Endothelial cell of umbilical vein (primary cell): Measurements from ENCODE around the gene CDKN1C. TPM values are rescaled to one million over a fixed set of nuclear protein-coding genes. Genes with fewer than 3 reads are reported as not detected.

Experiments used
- BruUV-seq: library from RNA; stranded (reverse); fragments of 400-500 nt; replicated peaks from 2 replicates; lab custom pipeline; 2021; lab: Mats Ljungman, UMichigan
- CTCF ChIA-PET: fragments of 300-600, 350-600 bp; sonication (Branson Sonifier 250); formaldehyde crosslinking; loops from one replicate; lab custom pipeline; 2021; ENCODE audit warnings: antibody characterized with exemption, inconsistent platforms; lab: Charles Lee
- POLR2A ChIA-PET: fragments of 300-600, 350-600 bp; sonication (Branson Sonifier 250); formaldehyde crosslinking; loops from one replicate; lab custom pipeline; 2021; ENCODE audit warnings: antibody characterized with exemption, inconsistent platforms; lab: Charles Lee
- DNase-seq: peaks from one replicate; pipeline ENCODE4 v3.0.0-alpha.2; 2011; ENCODE audit warnings: low read depth, low spot score
- FAIRE-seq: peaks from 2 replicates; lab custom pipeline; 2011; peaks lifted over from hg19 to GRCh38; lab: Jason Lieb, UNC
- H2AFZ ChIP-seq: 2 replicates; pipeline ENCODE4 v1.6.0; 2012; ENCODE audit warnings: low read depth, low read length, control low read depth, inconsistent platforms
- H3K27ac ChIP-seq: 2 replicates; pipeline ENCODE4 v1.5.1; 2011; ENCODE audit warnings: low read depth, mild to moderate bottlenecking, control low read depth, low read length, moderate library complexity; ENCODE audit not compliant: insufficient read depth
- H3K27me3 ChIP-seq, 2 experiments: 2 replicates each; pipeline versions ENCODE4 v1.6.0 to v1.6.1; 2011; ENCODE audit warnings: low read length in 2 of 2, mixed read lengths in 1 of 2; ENCODE audit not compliant: control insufficient read depth in 2 of 2, insufficient read depth in 2 of 2
- H3K36me3 ChIP-seq, 2 experiments: 2 replicates in 1 of 2; 3 replicates in 1 of 2; pipeline ENCODE4 v1.5.1; 2011; ENCODE audit warnings: low read length in 2 of 2, mild to moderate bottlenecking in 1 of 2, moderate library complexity in 1 of 2; ENCODE audit not compliant: control insufficient read depth in 2 of 2, insufficient read depth in 2 of 2; ENCODE audit errors: extremely low read depth in 1 of 2
- H3K4me1 ChIP-seq: 3 replicates; pipeline ENCODE4 v1.5.1; 2011; ENCODE audit warnings: mild to moderate bottlenecking, low read length; ENCODE audit not compliant: control insufficient read depth, insufficient read depth; ENCODE audit errors: extremely low read depth
- H3K4me2 ChIP-seq: 2 replicates; pipeline ENCODE4 v1.6.1; 2011; ENCODE audit warnings: low read length, control low read depth, mixed read lengths; ENCODE audit not compliant: insufficient read depth
- H3K4me3 ChIP-seq, 3 experiments: fragments of 200-600 bp in 1 of 3; sonication (generic), shearing (Covaris generic) in 1 of 3; replicated peaks in 1 of 3; 2 replicates each; pipeline ENCODE4 v1.5.1; 2011 to 2016; ENCODE audit warnings: control low read depth in 3 of 3, low read length in 3 of 3, mild to moderate bottlenecking in 2 of 3, inconsistent platforms in 1 of 3, low read depth in 1 of 3, moderate library complexity in 1 of 3; ENCODE audit not compliant: insufficient read depth in 1 of 3
- H3K79me2 ChIP-seq: 2 replicates; pipeline ENCODE4 v1.6.0; 2012; ENCODE audit warnings: low read length, inconsistent platforms; ENCODE audit not compliant: control insufficient read depth, insufficient read depth
- H3K9ac ChIP-seq: replicated peaks from 2 replicates; pipeline ENCODE3; 2011; ENCODE audit warnings: low read length, control low read depth; ENCODE audit not compliant: insufficient read depth; ENCODE audit errors: extremely low read depth
- H3K9me1 ChIP-seq: replicated peaks from 3 replicates; pipeline ENCODE4 v1.6.0; 2011; ENCODE audit warnings: mild to moderate bottlenecking, low read length; ENCODE audit not compliant: control insufficient read depth, insufficient read depth; ENCODE audit errors: extremely low read depth
- H3K9me3 ChIP-seq: replicated peaks from 2 replicates; pipeline ENCODE4 v1.5.1; 2012; ENCODE audit warnings: low read length, inconsistent platforms; ENCODE audit not compliant: control insufficient read depth, insufficient read depth
- H4K20me1 ChIP-seq: replicated peaks from 2 replicates; pipeline ENCODE3; 2011; ENCODE audit warnings: mild to moderate bottlenecking, low read length; ENCODE audit not compliant: control insufficient read depth, insufficient read depth; ENCODE audit errors: extremely low read depth
- EZH2 ChIP-seq: IDR thresholded peaks from 2 replicates; pipeline ENCODE4 v1.6.1; 2012; ENCODE audit warnings: borderline replicate concordance, low read depth, mild to moderate bottlenecking, moderate library complexity, low read length, inconsistent platforms; ENCODE audit not compliant: severe bottlenecking
- FOS ChIP-seq: IDR thresholded peaks from 2 replicates; pipeline ENCODE4 v1.6.1; 2011; ENCODE audit warnings: mild to moderate bottlenecking, low read length, moderate library complexity, borderline replicate concordance; ENCODE audit not compliant: insufficient read depth
- GATA2 ChIP-seq: IDR thresholded peaks from 2 replicates; pipeline ENCODE4 v1.7.0; 2011; ENCODE audit warnings: low read depth, mild to moderate bottlenecking, moderate library complexity, mixed read lengths, low read length; ENCODE audit not compliant: insufficient read length, insufficient read depth
- JUN ChIP-seq: IDR thresholded peaks from 2 replicates; pipeline ENCODE4 v1.6.1; 2011; ENCODE audit warnings: borderline replicate concordance, low read depth; ENCODE audit not compliant: insufficient read length, insufficient read depth
- MYC ChIP-seq: IDR thresholded peaks from one replicate; pipeline ENCODE4 v1.6.1; 2011; ENCODE audit warnings: mild to moderate bottlenecking, low read depth, low read length
- POLR2A ChIP-seq: IDR thresholded peaks from 2 replicates; pipeline ENCODE4 v1.6.1; 2012; ENCODE audit warnings: low read depth, mild to moderate bottlenecking, control low read depth, low read length
- POLR2AphosphoS5 ChIP-seq: IDR thresholded peaks from 2 replicates; pipeline ENCODE4 v1.6.1; 2012; ENCODE audit warnings: low read depth, mild to moderate bottlenecking, control low read depth, low read length, moderate library complexity; ENCODE audit not compliant: insufficient read depth
- dilution Hi-C: fragments of 300-500 bp; cut with MboI; formaldehyde crosslinking; loops from one replicate; pipeline ENCODE4 v1.15.0; 2019; ENCODE audit warnings: low sequenced_read_pairs; ENCODE audit not compliant: extremely low pct_ligation_motif_present
- intact Hi-C: fragments of 100-400 bp; cut with micrococcal nuclease; formaldehyde crosslinking; loops from one replicate; pipeline ENCODE4 v1.10.0; 2022
- polyA plus RNA-seq, 4 experiments: library from polyadenylated mRNA; depleted of rRNA in 3 of 4; stranded (reverse) in 3 of 4; unstranded in 1 of 4; fragments of >200 nt; gene quantifications; 2 replicates each; pipeline versions ENCODE4 v1.2.1 to v1.2.3, GENCODE V29; 2011 to 2012; ENCODE audit warnings: missing spikeins in 1 of 4
- total RNA-seq: library from RNA; stranded (reverse); gene quantifications from 2 replicates; pipeline ENCODE4 v1.2.3, GENCODE V29; 2021
- TF ChIP-seq, protein P1 (sequence below), 2 donors: IDR thresholded peaks; 1 replicate in 1 of 2; 2 replicates in 1 of 2; pipeline ENCODE4 v1.5.1; 2011; ENCODE audit warnings: low read length in 2 of 2, mild to moderate bottlenecking in 2 of 2, moderate library complexity in 2 of 2, control low read depth in 1 of 2, inconsistent platforms in 1 of 2, low read depth in 1 of 2; ENCODE audit not compliant: insufficient read depth in 1 of 2; ENCODE audit errors: extremely low read depth in 1 of 2
- TF ChIP-seq, protein P2 (sequence below): IDR thresholded peaks from 2 replicates; pipeline ENCODE4 v1.6.1; 2011; ENCODE audit not compliant: insufficient read depth, insufficient read length

CDKN1C gene
- total and polyA plus RNA-seq, 2 donors (not counting 3 experiments of a cell fraction or from before 2014, with no cell fraction given), result 4.1 to 9.0 TPM

DNA sequence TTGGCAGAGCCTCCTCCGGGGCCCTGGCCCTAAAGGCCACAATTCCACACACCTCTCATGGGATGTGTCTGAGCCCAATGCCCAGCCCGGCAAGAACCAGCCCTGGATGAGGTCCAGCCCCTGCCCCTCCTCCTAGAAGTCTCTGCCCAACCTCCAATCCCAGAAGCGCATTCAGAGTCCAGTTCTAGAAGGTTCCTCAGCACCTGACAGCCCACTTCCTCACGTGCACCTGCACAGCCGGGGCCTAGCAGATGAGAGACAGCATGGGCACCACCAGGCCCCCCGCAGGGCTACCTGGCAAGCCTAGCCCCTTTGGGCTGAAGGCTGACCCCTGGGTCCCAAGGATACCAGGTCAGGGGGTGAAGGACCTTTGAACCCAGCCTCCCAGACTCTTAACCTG lies 11.5 kb upstream of the CDKN1C start:
- no peaks in the 10 kb centered on the region for H3K9me1 ChIP-seq
- no peaks in the 10 kb centered on the region for H3K79me2 ChIP-seq
- H3K27ac ChIP-seq, result no peak overlapping the region
- TF ChIP-seq, protein P1, sequence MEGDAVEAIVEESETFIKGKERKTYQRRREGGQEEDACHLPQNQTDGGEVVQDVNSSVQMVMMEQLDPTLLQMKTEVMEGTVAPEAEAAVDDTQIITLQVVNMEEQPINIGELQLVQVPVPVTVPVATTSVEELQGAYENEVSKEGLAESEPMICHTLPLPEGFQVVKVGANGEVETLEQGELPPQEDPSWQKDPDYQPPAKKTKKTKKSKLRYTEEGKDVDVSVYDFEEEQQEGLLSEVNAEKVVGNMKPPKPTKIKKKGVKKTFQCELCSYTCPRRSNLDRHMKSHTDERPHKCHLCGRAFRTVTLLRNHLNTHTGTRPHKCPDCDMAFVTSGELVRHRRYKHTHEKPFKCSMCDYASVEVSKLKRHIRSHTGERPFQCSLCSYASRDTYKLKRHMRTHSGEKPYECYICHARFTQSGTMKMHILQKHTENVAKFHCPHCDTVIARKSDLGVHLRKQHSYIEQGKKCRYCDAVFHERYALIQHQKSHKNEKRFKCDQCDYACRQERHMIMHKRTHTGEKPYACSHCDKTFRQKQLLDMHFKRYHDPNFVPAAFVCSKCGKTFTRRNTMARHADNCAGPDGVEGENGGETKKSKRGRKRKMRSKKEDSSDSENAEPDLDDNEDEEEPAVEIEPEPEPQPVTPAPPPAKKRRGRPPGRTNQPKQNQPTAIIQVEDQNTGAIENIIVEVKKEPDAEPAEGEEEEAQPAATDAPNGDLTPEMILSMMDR (IDR thresholded peaks at IDR 0.05; ENCODE audit: extremely low read depth in 1 of 2, insufficient read depth in 1 of 2, low read depth in 1 of 2, low read length in 2 of 2), result no peak
- TF ChIP-seq MYC (no peak), JUN (no peak), POLR2A (no peak), GATA2 (no peak), FOS (no peak), POLR2AphosphoS5 (no peak), EZH2 (no peak)
- TF ChIP-seq, protein P2, sequence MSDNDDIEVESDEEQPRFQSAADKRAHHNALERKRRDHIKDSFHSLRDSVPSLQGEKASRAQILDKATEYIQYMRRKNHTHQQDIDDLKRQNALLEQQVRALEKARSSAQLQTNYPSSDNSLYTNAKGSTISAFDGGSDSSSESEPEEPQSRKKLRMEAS, result no peak
- no peak overlapping the region for H3K4me2 ChIP-seq
- dilution Hi-C loops, result no loop called here
- no peaks in the 10 kb centered on the region for H4K20me1 ChIP-seq
- DNase-seq, result no peak
- H3K36me3 ChIP-seq, result no peaks in the 10 kb centered on the region
- no peak for FAIRE-seq
- intact Hi-C loops, result no loop called here
- no peaks in the 10 kb centered on the region for H3K27me3 ChIP-seq
- H3K9ac ChIP-seq, result no peak overlapping the region
- H3K4me1 ChIP-seq, result peaks cover 28% of the 10 kb centered on the region
- H3K9me3 ChIP-seq, result no peaks in the 10 kb centered on the region
- POLR2A ChIA-PET, result no interaction called here
- no TSS peak for BruUV-seq
- CTCF ChIA-PET, result no interaction called here
- H2AFZ ChIP-seq, result no peak overlapping the region
- no peak overlapping the region for H3K4me3 ChIP-seq
